Chondrocyte (in vitro differentiated cells): ENCODE results near the gene SLC25A21. TPM values are rescaled to one million over a fixed set of nuclear protein-coding genes. Genes with fewer than 3 reads are reported as not detected.

Experiments used
- DNase-seq: peaks from one replicate; pipeline ENCODE4 v3.0.0; 2021; ENCODE audit warnings: mixed read lengths, low spot score
- H3K27ac Mint-ChIP-seq: one replicate; pipeline ENCODE4 v1.8.0; 2021; ENCODE audit warnings: mild to moderate bottlenecking, moderate library complexity, mixed read lengths; ENCODE audit not compliant: unreplicated experiment
- H3K27me3 Mint-ChIP-seq: 2 replicates; pipeline ENCODE4 v1.8.0; 2021; ENCODE audit warnings: low read depth, mixed read lengths
- H3K36me3 Mint-ChIP-seq: 2 replicates; pipeline ENCODE4 v1.8.0; 2021; ENCODE audit warnings: low read depth, mixed read lengths
- H3K4me1 Mint-ChIP-seq: 2 replicates; pipeline ENCODE4 v1.8.0; 2021; ENCODE audit warnings: low read depth, mild to moderate bottlenecking, mixed read lengths
- H3K4me3 Mint-ChIP-seq: one replicate; pipeline ENCODE4 v1.8.0; 2021; ENCODE audit warnings: mild to moderate bottlenecking, moderate library complexity, mixed read lengths; ENCODE audit not compliant: unreplicated experiment
- H3K9me3 Mint-ChIP-seq: 2 replicates; pipeline ENCODE4 v1.8.0; 2021; ENCODE audit warnings: low read depth, mixed read lengths
- total RNA-seq: library from RNA; stranded (reverse); gene quantifications from 3 replicates; pipeline ENCODE4 v1.2.1, GENCODE V29; 2021
- TF ChIP-seq, protein P1 (sequence below): fragments of 200-600 bp; sonication (generic); IDR thresholded peaks from 2 replicates; pipeline ENCODE4 v1.5.0; 2021; ENCODE audit warnings: antibody characterized with exemption, mild to moderate bottlenecking, moderate library complexity

SLC25A21 gene
- total RNA-seq, 1 donor from 2014 or later: 0.22 TPM

DNA sequence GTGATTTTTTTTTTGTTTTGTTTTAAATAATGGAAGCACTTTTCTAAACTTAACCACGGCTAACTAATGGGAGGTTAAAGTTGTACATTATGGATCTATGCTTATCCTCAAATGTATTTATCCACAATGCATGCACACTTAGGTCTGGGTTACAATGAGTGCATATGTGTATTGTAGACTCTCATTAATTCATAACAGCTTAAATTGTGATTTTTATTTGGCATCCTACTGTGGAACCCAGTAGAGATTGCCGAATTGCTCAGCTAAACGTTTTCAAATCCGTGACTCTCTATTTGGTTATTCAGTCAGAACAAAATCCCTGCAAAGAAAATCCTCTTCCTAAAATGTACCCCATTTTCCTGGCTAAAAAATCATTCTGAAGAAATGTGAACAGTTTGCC is 244.0 kb downstream of the SLC25A21 start:
- Mint-ChIP-seq H3K4me1 (no peaks in the 10 kb centered on the region), H3K36me3 (peaks cover 2% of the 10 kb centered on the region), H3K4me3 (no peak overlapping the region), H3K27ac (no peak overlapping the region), H3K27me3 (peaks cover 30% of the 10 kb centered on the region), H3K9me3 (no peaks in the 10 kb centered on the region)
- TF ChIP-seq, protein P1, sequence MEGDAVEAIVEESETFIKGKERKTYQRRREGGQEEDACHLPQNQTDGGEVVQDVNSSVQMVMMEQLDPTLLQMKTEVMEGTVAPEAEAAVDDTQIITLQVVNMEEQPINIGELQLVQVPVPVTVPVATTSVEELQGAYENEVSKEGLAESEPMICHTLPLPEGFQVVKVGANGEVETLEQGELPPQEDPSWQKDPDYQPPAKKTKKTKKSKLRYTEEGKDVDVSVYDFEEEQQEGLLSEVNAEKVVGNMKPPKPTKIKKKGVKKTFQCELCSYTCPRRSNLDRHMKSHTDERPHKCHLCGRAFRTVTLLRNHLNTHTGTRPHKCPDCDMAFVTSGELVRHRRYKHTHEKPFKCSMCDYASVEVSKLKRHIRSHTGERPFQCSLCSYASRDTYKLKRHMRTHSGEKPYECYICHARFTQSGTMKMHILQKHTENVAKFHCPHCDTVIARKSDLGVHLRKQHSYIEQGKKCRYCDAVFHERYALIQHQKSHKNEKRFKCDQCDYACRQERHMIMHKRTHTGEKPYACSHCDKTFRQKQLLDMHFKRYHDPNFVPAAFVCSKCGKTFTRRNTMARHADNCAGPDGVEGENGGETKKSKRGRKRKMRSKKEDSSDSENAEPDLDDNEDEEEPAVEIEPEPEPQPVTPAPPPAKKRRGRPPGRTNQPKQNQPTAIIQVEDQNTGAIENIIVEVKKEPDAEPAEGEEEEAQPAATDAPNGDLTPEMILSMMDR: no peak
- no peak for DNase-seq

DNA sequence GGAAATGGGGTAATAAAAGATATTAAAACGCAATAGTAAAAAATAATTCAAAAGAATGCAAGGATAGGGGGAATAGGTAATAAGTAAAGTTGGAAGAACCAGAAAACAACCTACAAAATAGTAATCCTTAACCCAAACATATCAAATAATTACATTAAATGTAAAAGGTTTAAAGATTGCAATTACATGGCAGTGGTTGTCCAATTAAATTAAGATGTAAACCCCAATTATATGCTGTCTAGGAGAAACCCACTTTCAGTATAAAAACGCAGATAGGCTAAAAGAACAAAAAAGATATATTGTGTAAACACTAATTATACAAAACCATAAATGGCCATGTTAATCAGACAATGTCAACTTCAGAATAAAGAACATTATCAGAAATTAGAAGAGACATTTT is 247.3 kb downstream of the SLC25A21 start:
- peaks cover 22% of the 10 kb centered on the region for H3K27me3 Mint-ChIP-seq
- H3K36me3 Mint-ChIP-seq: no peaks in the 10 kb centered on the region
- DNase-seq: no peak
- no peak overlapping the region for H3K27ac Mint-ChIP-seq
- H3K4me1 Mint-ChIP-seq: no peaks in the 10 kb centered on the region
- no peak overlapping the region for H3K4me3 Mint-ChIP-seq
- TF ChIP-seq, protein P1: no peak
- no peaks in the 10 kb centered on the region for H3K9me3 Mint-ChIP-seq

DNA sequence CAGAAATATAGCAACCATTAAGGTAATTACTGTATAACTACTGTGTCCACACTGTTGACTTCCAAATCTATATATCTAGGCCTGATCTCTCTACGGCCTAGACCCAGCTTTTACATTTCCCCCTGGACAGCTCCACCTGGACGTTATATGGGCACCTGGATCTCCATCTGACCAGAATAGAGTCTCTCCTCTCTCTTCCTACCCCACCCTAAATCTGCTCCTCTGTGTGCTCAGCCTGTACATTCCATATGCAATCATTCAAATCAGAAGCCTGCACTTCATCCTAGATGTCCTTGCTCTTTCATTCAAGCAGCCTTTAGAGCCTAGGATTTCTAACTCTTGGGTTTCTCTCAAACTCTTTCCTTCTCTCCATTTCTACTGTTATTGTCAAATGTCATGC is 255.7 kb downstream of the SLC25A21 start:
- Mint-ChIP-seq H3K27me3 (peaks cover 28% of the 10 kb centered on the region), H3K27ac (no peak overlapping the region)
- TF ChIP-seq, protein P1: no peak

DNA sequence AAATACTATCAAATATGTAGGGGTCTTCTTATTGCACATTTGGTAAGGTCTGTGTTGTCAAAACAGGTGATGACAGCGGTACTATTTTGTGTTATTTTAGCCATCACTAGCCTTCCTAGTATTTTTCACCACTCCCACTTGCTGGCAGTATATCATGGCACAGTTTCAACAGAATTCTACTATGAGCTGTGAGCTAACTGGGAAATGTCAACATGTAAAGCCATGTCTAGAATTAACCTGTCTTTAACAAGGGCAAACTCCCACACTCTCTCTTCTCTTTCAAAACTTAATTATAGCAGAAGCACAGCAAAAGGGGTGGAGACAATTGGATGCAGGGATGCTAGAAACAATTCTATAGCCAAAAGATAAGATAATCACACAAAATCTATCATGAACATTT is 257.3 kb downstream of the SLC25A21 start:
- no peak for DNase-seq
- no peak overlapping the region for H3K27ac Mint-ChIP-seq
- H3K4me1 Mint-ChIP-seq: peaks cover 3% of the 10 kb centered on the region
- no peaks in the 10 kb centered on the region for H3K9me3 Mint-ChIP-seq
- TF ChIP-seq, protein P1: no peak
- no peaks in the 10 kb centered on the region for H3K36me3 Mint-ChIP-seq
- H3K27me3 Mint-ChIP-seq: peaks cover 32% of the 10 kb centered on the region
- H3K4me3 Mint-ChIP-seq: no peak overlapping the region

More for the DNA sequence above, 255.7 kb downstream of the SLC25A21 start:
- no peak for DNase-seq
- Mint-ChIP-seq H3K4me3 (no peak overlapping the region), H3K36me3 (no peaks in the 10 kb centered on the region), H3K4me1 (peaks cover 3% of the 10 kb centered on the region), H3K9me3 (no peaks in the 10 kb centered on the region)

DNA sequence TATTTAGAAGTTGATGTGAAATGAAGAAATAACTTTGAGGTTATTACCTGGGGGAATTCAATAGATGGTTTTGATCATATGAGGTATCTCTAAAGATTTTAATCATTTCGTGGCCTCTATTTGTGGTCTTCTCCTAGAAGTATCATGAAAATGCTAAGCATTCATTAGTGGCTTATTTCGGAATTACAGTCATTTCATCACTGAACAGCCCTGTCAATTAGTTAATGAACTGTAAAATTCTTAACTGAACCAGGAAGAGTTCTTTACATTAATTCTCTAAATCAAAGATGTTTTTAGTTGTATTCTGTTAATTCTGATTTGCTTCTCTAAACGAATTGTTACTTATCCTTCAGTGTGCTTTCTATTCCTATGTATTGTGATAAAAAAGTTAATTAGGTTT is 261.8 kb downstream of the SLC25A21 start:
- Mint-ChIP-seq H3K9me3 (no peaks in the 10 kb centered on the region), H3K27me3 (peaks cover 24% of the 10 kb centered on the region), H3K4me1 (peaks cover 3% of the 10 kb centered on the region), H3K4me3 (no peak overlapping the region), H3K27ac (no peak overlapping the region), H3K36me3 (no peaks in the 10 kb centered on the region)
- no peak for DNase-seq
- TF ChIP-seq, protein P1: no peak
